Measurements from ENCODE around the gene PIGU. TPM values are rescaled to one million over a fixed set of nuclear protein-coding genes. Genes with fewer than 3 reads are reported as not detected.
A peak's percentile ranks its signal among the peaks of the same experiment; 100 is the strongest.

Gene PIGU
- polyA plus RNA-seq, 1 of the 3 experiments (the other 2 are of a cell fraction), result 40.3 TPM

DNA sequence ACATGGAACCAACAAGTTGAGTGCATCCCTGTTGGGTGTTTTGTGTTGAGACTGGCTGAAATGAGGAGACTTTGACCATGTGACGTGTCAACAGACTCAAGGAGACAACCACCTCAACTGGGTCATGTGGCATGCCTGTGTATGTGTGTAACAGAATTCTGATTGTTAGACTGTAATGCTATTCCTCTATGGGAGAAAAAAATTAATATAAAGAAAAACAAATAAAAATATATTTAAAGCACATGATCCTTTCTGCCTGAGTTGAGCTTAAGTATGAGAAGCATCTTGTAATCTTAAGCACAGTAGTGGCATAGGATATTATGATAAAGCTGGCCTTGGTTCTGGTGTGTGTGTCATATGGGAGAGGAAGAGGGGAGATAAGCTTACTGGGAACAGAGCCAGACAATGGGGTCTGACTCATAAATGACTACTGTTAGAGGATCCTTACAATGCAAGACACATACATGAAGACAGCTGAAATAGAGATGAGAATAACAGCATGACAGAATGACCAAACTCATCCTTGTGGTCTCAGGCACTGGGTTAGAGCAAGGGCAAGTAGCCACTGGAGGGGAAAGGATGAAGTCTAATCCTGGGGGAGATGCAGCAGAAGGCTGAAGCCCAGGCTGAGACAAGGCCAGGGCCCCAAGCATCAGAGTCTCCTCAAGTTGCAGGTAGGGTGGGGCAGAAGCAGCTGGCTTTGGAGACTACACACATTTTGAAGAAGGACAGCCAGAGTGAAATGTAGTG lies 36.5 kb upstream of the PIGU start (continued):
- TF ChIP-seq, protein P1, sequence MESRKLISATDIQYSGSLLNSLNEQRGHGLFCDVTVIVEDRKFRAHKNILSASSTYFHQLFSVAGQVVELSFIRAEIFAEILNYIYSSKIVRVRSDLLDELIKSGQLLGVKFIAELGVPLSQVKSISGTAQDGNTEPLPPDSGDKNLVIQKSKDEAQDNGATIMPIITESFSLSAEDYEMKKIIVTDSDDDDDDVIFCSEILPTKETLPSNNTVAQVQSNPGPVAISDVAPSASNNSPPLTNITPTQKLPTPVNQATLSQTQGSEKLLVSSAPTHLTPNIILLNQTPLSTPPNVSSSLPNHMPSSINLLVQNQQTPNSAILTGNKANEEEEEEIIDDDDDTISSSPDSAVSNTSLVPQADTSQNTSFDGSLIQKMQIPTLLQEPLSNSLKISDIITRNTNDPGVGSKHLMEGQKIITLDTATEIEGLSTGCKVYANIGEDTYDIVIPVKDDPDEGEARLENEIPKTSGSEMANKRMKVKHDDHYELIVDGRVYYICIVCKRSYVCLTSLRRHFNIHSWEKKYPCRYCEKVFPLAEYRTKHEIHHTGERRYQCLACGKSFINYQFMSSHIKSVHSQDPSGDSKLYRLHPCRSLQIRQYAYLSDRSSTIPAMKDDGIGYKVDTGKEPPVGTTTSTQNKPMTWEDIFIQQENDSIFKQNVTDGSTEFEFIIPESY (IDR thresholded peaks at IDR 0.05; ENCODE audit: borderline replicate concordance, low read depth), result no peak
- TF ChIP-seq SMC3 (IDR thresholded peaks at IDR 0.05; ENCODE audit: low read depth, low read length), result no peak
- TF ChIP-seq GABPA (IDR thresholded peaks at IDR 0.05; ENCODE audit: low read depth), result no peak
- peak; percentile 61; the same call in 1 of the 2 replicates for TF ChIP-seq POLR2AphosphoS5 (IDR thresholded peaks at IDR 0.05; ENCODE audit: low read depth, low read length)
- TF ChIP-seq, protein P2, sequence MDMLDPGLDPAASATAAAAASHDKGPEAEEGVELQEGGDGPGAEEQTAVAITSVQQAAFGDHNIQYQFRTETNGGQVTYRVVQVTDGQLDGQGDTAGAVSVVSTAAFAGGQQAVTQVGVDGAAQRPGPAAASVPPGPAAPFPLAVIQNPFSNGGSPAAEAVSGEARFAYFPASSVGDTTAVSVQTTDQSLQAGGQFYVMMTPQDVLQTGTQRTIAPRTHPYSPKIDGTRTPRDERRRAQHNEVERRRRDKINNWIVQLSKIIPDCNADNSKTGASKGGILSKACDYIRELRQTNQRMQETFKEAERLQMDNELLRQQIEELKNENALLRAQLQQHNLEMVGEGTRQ (IDR thresholded peaks at IDR 0.05; ENCODE audit: borderline replicate concordance, low read depth, low read length), result no peak
- no peak for TF ChIP-seq MEF2A (IDR thresholded peaks at IDR 0.05; ENCODE audit: borderline replicate concordance, low read depth)
- TF ChIP-seq ELF1 (IDR thresholded peaks at IDR 0.05), result no peak
- no peak for TF ChIP-seq TEAD4 (IDR thresholded peaks at IDR 0.05; ENCODE audit: borderline replicate concordance, insufficient read depth)
- no peak for TF ChIP-seq RFX5 (IDR thresholded peaks at IDR 0.05; ENCODE audit: low read length)
- TF ChIP-seq FOSL2 (IDR thresholded peaks at IDR 0.05; ENCODE audit: borderline replicate concordance, low read depth), result peak; percentile 90

DNA sequence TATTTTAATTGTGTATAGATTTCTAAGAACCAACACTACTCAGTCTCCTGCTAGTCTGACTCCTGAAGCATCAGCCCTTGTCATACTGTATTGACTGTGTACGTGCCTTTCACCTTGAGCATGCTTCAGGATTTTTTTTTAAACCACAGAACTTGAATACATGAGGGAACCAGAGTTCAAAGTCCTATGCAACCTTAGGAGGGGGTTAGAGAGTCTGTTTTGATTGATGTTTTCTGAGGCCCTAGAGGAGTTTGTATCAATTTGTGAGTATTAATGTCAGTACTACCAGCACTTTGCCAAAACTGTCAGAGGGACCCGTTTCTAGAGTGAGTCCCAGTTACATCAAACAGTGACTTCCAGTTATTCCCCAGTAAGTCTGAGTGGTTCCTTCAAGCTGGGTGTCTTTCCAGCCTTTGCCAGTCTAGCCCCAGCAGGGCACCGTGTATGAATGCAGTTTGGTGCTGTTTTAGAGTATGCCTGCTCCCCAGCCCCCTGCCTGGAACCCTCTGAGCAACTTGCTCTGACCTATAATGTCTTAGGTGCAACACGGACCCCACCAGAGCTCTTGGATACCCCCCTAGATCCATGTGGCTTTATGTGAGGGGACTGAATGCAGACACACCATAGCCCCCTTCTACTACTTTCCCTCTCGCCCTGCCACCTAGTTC lies 35.8 kb upstream of the PIGU start:
- no peaks in the 10 kb centered on the region for H3K27me3 ChIP-seq (ENCODE audit: insufficient read depth)
- peaks cover 30% of the 10 kb centered on the region for H3F3A ChIP-seq (replicated peaks; ENCODE audit: insufficient read depth)
- H3K9me3 ChIP-seq, result no peaks in the 10 kb centered on the region
- H3K9me2 ChIP-seq, result no peaks in the 10 kb centered on the region
- H4K20me1 ChIP-seq (ENCODE audit: insufficient read depth), result peaks cover 35% of the 10 kb centered on the region
- H3K4me2 ChIP-seq, result peak overlapping the region; percentile 50; the same call in 1 of the 2 replicates
- no peak overlapping the region for H3K4me3 ChIP-seq (ENCODE audit: low read depth in 2 of 2, low read length in 1 of 2)
- peaks cover 16 to 21% of the 10 kb centered on the region in 2 experiments; a peak in 3 of 4 replicates for H3K4me1 ChIP-seq (ENCODE audit: control insufficient read depth in 1 of 2, insufficient read depth in 2 of 2, low read depth in 1 of 2, low read length in 1 of 2)
- no peak overlapping the region for H3K9ac ChIP-seq
- H3K36me3 ChIP-seq (replicated peaks in 1 of 2; ENCODE audit: control insufficient read depth in 1 of 2, insufficient read depth in 2 of 2, low read length in 1 of 2), result peaks cover 20 to 21% of the 10 kb centered on the region in 2 experiments
- no peaks in the 10 kb centered on the region for H3K79me2 ChIP-seq (ENCODE audit: insufficient read depth)
- peak overlapping the region; percentile 12 to 82; a peak in 3 of 4 replicates for H3K27ac ChIP-seq (ENCODE audit: low read depth in 2 of 2, low read length in 1 of 2)
- POLR2A ChIA-PET, result interaction anchor here (1.3 kb wide), 1 partner anchor 9 kb away, joined by 5 read pairs; the partner anchor contains the start of gene TP53INP2
- CTCF ChIA-PET, result interaction anchor here (1.0 to 2.3 kb wide), 4 partner anchors 49 to 400 kb away, joined by 3 to 12 read pairs (median 7); no protein-coding TSS in a partner anchor
- WGBS (ENCODE audit: low lambda C conversion rate), result 92% methylated on average over 5 of the region's 5 CpGs
- DNase-seq, result no peak
- H2AFZ ChIP-seq (ENCODE audit: low read depth), result no peak overlapping the region
- TF ChIP-seq, protein P3, sequence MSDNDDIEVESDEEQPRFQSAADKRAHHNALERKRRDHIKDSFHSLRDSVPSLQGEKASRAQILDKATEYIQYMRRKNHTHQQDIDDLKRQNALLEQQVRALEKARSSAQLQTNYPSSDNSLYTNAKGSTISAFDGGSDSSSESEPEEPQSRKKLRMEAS (IDR thresholded peaks at IDR 0.05; ENCODE audit: low read depth), result no peak
- TF ChIP-seq, protein P2 (IDR thresholded peaks at IDR 0.05; ENCODE audit: borderline replicate concordance, low read depth, low read length), result no peak
- TF ChIP-seq RCOR1 (IDR thresholded peaks at IDR 0.05; ENCODE audit: low read length) (no peak), RAD21 (IDR thresholded peaks at IDR 0.05; ENCODE audit: low read length) (no peak), POLR2AphosphoS5 (IDR thresholded peaks at IDR 0.05; ENCODE audit: low read depth, low read length) (no peak), MXI1 (IDR thresholded peaks at IDR 0.05; ENCODE audit: low read depth, low read length) (no peak), ELF1 (IDR thresholded peaks at IDR 0.05) (no peak)
- TF ChIP-seq, protein P4, sequence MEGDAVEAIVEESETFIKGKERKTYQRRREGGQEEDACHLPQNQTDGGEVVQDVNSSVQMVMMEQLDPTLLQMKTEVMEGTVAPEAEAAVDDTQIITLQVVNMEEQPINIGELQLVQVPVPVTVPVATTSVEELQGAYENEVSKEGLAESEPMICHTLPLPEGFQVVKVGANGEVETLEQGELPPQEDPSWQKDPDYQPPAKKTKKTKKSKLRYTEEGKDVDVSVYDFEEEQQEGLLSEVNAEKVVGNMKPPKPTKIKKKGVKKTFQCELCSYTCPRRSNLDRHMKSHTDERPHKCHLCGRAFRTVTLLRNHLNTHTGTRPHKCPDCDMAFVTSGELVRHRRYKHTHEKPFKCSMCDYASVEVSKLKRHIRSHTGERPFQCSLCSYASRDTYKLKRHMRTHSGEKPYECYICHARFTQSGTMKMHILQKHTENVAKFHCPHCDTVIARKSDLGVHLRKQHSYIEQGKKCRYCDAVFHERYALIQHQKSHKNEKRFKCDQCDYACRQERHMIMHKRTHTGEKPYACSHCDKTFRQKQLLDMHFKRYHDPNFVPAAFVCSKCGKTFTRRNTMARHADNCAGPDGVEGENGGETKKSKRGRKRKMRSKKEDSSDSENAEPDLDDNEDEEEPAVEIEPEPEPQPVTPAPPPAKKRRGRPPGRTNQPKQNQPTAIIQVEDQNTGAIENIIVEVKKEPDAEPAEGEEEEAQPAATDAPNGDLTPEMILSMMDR (IDR thresholded peaks at IDR 0.05), result no peak
- TF ChIP-seq, protein P5, sequence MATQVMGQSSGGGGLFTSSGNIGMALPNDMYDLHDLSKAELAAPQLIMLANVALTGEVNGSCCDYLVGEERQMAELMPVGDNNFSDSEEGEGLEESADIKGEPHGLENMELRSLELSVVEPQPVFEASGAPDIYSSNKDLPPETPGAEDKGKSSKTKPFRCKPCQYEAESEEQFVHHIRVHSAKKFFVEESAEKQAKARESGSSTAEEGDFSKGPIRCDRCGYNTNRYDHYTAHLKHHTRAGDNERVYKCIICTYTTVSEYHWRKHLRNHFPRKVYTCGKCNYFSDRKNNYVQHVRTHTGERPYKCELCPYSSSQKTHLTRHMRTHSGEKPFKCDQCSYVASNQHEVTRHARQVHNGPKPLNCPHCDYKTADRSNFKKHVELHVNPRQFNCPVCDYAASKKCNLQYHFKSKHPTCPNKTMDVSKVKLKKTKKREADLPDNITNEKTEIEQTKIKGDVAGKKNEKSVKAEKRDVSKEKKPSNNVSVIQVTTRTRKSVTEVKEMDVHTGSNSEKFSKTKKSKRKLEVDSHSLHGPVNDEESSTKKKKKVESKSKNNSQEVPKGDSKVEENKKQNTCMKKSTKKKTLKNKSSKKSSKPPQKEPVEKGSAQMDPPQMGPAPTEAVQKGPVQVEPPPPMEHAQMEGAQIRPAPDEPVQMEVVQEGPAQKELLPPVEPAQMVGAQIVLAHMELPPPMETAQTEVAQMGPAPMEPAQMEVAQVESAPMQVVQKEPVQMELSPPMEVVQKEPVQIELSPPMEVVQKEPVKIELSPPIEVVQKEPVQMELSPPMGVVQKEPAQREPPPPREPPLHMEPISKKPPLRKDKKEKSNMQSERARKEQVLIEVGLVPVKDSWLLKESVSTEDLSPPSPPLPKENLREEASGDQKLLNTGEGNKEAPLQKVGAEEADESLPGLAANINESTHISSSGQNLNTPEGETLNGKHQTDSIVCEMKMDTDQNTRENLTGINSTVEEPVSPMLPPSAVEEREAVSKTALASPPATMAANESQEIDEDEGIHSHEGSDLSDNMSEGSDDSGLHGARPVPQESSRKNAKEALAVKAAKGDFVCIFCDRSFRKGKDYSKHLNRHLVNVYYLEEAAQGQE (IDR thresholded peaks at IDR 0.05; ENCODE audit: low read depth, low read length), result no peak
